HG02852 (cell line): Measurements from ENCODE around the gene PNLIPRP2.

Source experiments
- ATAC-seq: cut with Tn5 transposase; IDR thresholded peaks from one replicate; pipeline ENCODE4 v1.9.1; 2021; ENCODE audit warnings: mild to moderate bottlenecking, moderate library complexity; ENCODE audit not compliant: unreplicated experiment

The PNLIPRP2 gene

DNA sequence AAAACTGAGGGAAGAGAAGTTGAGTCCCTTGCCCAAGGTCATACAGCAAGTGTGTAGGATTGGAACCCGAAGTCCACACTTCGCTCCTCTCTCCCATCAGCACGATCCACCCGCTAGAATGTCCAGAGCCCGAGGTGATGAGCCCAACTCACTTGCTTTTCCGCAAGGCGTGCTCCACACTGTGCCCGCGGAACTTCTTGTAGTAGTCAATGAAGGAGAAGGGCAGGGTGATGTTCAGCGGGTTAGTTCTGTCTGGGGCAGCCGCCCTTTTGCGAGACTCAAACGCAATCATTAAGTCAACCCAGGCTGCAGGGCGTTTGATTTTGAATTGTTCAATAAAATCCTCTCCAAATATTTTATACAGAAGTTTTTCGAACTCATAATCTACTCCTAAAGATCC, 58.6 kb downstream of the PNLIPRP2 start:
- ATAC-seq = no peak

DNA sequence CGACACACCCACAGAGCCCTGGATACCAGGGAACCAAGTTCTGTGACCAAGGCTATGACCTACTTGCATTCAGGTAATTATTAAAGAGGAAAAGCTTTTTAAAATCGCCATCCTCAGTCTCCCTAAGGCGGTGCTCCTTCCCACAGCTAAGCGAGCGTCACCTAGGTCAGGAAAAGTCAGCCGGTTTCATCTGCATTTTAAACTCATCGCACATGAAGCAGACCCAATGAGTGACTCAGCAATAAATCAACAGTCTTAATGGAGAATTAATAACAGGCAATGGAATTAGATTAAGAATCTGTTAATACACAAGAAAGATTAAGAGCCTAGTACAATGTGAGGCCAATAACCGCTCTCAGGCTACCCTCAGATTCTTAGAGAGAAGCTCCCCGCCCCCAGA, 62.4 kb downstream of the PNLIPRP2 start:
- no peak for ATAC-seq

DNA sequence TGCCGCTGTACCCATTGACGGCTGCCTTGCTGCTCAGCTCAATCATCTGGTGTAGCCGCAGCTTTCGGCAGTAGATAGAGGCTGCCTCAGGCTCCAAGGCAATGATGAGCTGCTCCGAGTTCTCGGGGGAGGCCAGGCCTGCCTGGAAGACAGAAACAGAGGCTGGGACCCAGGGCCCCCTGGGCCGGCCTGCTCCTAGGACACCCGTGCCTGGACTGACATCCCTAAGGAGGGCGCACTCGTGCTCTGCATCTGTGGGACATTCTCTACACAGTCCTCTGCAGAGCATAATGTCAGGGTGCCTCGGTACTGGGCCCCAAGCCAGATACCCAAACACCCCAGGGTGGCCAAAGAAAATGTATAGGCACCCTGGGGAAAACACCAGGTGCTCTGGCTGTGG, 63.1 kb downstream of the PNLIPRP2 start:
- no peak for ATAC-seq

DNA sequence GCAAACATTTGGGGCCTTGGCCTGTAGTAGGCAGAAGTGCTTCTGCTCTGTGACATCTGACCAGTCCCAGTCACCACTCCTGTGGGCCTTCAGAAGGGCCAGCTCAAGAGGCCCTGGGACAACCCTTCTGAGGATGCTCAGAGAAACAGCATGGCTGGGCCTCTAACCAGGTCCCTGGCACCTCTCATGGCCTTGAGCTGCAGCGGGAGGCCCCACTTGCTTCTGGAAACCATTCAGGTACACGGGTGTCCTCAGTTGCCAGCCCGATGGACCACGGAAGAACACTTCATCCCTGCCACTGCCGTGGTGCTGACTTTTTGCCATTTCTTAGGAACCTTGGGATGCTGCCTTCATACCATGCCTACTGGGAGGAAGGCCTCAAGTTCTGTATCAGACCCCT, 64.0 kb downstream of the PNLIPRP2 start:
- ATAC-seq = no peak

DNA sequence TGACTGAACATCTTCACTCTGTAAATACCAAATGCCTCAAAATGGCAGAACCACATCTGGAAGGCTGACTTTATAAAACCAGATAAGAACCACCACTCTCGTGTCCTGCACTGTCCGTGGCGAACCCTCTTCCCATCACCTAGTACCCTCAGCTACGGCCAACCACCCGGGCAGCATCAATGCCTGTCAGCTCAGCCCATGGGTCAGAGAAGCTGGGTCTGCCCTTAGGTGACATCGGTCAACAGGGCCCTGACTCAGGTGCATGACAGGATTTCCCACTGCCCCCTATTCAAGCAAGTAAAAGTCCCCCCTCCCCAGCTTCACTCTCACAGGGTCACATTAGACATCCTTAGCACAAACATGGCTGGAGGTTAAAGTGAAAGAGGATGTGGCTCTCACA, 65.1 kb downstream of the PNLIPRP2 start:
- ATAC-seq = no peak

DNA sequence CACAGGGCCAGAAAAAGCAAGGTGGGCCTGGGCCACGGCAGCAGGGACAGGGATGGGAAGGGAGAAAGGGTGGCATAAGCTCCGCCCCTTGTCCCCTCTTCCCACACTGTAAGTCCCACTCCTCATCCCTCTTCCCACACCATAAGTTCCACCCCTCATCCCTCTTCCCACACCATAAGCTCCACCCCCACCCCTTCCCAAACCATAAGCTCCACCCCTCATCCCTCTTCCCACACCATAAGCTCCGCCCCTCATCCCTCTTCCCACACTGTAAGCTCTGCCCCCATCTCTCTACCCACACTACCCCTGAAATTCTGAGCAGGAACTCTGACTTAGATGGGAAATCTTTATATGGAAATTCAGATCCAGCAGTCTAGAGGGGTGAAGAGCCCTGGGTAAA, 65.9 kb downstream of the PNLIPRP2 start:
- no peak for ATAC-seq

DNA sequence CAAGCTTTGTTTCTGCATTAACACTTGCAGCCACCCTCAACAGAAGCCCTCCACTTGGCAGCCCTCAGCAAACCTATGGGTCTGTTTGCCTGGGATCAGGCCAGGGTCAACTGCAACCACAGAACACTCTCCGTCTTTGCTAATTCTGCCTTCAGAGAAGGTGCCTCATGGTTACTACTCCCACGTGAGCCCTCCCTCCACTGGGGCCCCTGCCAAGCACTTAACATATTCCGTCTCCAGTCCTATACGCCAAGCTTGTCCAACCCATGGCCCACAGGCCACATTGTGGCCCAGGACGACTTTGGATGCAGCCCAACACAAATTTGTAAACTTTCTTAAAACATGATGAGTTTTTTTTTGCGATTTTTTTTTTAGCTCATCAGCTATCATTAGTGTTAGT, 66.9 kb downstream of the PNLIPRP2 start:
- no peak for ATAC-seq

DNA sequence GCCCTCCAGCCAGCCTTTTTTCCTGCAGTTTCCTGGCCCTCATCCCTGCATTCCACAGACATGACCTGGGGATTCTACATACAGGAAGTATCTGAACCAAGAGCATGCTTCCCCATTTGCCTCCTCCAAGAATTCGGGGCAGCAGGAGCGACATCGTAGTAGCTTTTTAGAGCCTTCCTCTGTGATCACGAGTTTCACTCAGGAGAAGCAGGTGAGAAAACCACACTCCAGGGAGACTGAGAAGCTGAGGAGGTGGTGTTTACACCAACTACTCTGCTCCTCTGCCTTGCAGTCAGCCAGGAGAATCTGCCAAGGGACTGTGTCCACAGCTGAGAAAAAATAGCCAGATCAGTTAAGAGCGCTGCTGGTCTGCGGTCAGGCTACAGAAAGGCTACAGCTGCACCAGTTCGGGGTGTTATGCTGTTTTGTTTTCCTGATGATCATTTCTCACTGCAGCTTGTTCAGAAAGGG, 67.5 kb downstream of the PNLIPRP2 start:
- ATAC-seq = no peak

DNA sequence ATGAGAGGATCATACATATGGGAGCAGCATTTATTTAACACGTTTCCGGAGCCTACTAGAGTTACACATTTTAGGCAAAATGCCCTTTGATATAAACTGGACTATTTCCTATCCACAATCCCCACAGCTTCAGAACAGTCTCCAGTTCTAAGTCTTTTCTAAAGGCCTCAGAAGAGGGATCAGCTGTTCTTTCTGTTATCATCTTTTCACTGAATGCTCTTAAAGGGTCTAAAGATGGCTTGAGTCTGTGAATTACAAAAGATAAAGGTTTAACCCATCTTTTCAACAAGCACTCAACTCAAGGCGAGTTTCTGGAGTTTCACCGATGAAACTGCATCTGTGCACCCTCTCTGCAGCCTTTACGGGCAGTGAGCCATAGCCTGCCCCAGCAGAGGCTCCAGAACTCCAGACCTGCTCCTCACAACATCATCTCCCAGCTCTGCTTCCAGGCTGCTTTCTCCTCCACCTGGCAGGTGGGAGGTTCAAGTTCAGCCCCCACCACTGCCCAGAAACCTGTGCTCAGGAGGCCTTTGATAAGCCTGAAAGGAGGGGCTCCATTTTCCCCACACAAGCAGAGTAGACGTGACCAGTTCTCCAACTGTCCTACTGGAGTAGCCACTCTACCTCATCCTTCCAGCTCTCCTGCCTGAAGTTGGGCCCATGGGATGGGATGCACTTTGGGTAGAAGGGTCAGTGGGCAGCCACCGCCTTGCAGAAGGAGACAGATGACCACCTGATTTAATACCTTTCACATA, 68.2 kb downstream of the PNLIPRP2 start:
- no peak for ATAC-seq

DNA sequence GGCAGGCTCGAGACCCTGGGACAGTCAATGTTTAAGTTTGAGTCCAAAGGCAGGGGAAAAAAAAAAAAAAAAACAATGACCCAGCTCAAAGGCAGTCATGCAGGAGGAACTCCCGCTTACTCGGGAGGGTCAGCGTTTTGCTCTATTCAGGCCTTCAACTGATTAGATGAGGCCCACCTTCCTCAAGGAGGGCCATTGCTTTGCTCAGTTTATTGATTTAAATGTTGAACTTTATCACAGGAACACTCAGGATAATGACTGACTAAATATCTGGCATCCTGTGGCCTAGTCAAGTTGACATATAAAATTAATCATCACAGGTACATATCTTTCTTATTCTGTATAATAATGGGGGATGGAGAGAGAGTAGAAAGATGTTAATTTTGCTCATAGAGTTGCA, 69.0 kb downstream of the PNLIPRP2 start:
- ATAC-seq = no peak

DNA sequence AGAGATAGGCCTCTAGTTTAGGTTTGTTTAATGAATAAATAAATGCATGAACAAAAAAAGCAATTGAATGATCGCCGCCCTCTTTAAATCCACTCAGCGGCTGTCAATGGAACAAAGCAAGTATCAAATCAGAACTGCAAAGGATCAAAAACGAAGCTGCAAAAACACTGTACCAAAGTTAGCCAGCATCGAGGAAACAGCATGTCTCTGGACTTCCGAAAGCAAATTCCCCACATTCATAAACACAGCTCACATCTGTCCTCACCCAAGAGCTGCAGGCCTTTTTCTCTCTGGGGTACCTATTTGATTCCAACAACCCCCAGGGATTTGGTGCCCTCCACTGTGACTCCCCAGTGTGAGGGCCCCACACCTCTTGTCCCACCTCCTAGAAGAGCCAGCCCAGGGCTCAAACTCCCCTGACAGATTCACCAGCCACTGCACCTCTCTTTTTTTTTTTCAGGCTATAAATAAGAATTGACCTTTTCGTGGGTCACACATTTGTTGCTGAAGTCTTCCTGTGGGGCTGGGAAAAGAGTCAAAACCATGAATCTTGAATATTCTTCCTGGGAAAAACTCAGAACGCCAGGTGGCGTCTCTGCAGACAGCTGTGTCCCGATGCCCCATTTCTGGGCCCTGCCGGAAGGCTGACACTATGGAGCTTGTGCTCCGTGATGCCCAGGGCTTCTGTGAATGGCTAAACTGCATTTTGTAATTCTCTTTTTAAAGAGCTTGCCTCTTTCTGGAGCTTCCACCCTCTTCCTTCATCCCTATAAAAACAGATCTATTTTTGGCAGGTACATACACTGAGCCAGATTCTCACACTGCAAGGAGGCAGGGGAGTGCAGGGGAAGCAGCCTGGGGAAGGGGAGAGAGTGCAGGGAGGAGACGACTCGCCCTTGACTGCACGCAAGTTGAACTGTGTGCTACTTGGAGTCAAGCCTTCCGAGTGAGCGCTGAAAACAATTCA, 69.9 kb downstream of the PNLIPRP2 start:
- no peak for ATAC-seq

DNA sequence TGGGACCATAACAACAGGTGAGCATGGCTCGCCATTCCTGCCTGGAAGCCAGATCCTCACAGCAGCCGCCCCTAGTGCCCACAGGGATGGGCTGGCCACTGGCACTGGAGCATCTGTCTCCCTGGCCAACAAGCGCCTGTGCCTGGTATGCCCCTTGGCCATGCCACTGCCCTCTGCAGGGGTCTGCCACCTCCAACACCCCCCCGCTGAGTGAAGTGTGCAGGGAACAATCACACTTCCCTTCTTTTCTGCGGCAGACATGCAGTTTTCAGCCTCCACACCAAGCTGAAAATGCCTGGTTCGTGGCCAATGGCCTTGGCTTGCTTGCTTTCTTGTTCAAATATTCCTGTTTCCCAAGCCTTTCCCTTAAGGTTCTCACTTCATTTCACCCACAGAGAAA, 70.9 kb downstream of the PNLIPRP2 start:
- ATAC-seq = no peak

DNA sequence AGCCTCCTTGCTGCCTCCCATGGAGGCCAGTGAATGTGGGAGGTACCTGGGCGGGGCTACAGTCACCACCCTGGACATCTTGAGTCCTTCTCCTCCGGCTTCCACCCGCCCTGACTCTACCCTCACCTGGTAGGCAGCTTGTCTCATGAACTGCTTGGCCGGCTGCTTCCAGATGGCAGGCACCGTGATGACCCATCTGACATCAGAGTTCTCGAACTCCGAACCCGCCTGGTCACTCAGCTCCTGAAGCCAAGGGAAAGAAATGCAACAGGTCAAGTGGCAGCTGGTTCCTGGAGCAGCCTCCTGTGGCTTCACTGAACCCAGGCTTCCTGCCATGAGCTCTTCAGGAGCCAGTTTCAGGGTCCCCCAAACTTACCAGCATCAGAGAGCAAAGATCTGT, 71.5 kb downstream of the PNLIPRP2 start:
- no peak for ATAC-seq

DNA sequence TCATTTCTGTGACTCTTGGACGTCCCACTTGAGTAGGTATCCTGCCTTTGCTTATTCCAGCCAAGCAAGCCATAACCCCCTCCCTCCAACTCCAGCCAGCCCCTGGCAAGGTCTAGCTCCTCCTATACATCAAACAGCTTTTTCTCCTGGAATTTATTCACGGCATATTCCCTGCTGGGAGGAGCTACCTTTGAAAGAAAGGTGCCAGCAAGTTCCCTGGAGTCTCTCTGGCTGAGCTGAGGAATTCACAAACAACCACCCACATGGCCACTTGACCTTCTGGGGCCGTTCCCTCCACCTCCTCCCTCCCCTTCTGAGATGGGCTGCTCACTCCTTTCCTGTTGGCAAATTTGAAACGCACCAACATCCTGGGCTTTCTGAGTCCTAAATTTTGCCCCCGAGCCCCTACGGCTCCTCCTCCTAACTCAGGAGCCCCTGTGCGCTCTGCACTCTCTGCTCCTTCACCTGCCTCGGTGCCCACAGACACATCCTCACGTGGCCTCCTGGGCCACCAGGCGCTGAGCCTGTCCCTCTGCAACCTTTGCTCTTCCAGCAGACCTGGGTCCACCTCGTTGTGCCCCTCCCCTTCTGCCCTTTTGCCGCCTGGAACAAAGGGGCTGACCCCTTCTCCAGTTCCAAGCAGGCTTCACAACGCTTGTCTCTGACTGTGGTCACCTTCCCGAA, 73.6 kb downstream of the PNLIPRP2 start:
- no peak for ATAC-seq
